HEK293 (cell line): ENCODE results near the gene LMTK2.

Experiments
- CTCF ChIA-PET: fragments of 350-600 bp; formaldehyde crosslinking; extraction: SDS; loops from one replicate; lab custom pipeline; 2021; ENCODE audit warnings: antibody characterized with exemption; lab: Yijun Ruan, JAX
- POLR2A ChIA-PET: fragments of 300-600 bp; formaldehyde crosslinking; extraction: SDS; loops from one replicate; lab custom pipeline; 2020; ENCODE audit warnings: antibody characterized with exemption, inconsistent platforms; lab: Yijun Ruan, JAX
- H3K27ac ChIP-seq: fragments of 200-500 bp; sonication (Bioruptor generic); 2 replicates; pipeline ENCODE4 v1.5.1; 2014; ENCODE audit warnings: low read depth, low read length, control low read depth, inconsistent platforms; ENCODE audit errors: extremely low read depth
- H3K36me3 ChIP-seq, 2 experiments: fragments of 200-500 bp in 1 of 2; sonication (Bioruptor generic) in 1 of 2; 1 replicate in 1 of 2; 2 replicates in 1 of 2; pipeline ENCODE4 v1.5.1; 2014 to 2017; ENCODE audit warnings: inconsistent platforms in 2 of 2, low read length in 2 of 2; ENCODE audit not compliant: control insufficient read depth in 2 of 2, insufficient read depth in 1 of 2
- H3K4me1 ChIP-seq: fragments of 200-500 bp; sonication (Bioruptor generic); 2 replicates; pipeline ENCODE4 v1.5.1; 2014; ENCODE audit warnings: mild to moderate bottlenecking, low read length, inconsistent platforms; ENCODE audit not compliant: control insufficient read depth, insufficient read depth
- H3K4me3 ChIP-seq: 2 replicates; pipeline ENCODE4 v1.5.1; 2011; ENCODE audit warnings: low read depth, mild to moderate bottlenecking, control low read depth, low read length, moderate library complexity
- H3K9me3 ChIP-seq: fragments of 200-500 bp; sonication (Bioruptor generic); 2 replicates; pipeline ENCODE4 v1.5.1; 2014; ENCODE audit warnings: low read depth, low read length, inconsistent platforms; ENCODE audit not compliant: control insufficient read depth, insufficient read depth
- AEBP2 ChIP-seq: fragments of 450-650 bp; formaldehyde crosslinking; IDR thresholded peaks from 2 replicates; pipeline ENCODE4 v1.5.1; 2016; ENCODE audit warnings: missing biosample characterization, missing genetic modification characterization, borderline replicate concordance
- HOXD13 ChIP-seq: sonication (generic); formaldehyde crosslinking; IDR thresholded peaks from 2 replicates; pipeline ENCODE4 v1.8.0; 2022; ENCODE audit warnings: missing genetic modification reagents, borderline replicate concordance
- MYNN ChIP-seq: fragments of 450-650 bp; formaldehyde crosslinking; IDR thresholded peaks from 2 replicates; pipeline ENCODE4 v1.5.1; 2016; ENCODE audit warnings: missing biosample characterization, missing genetic modification characterization, borderline replicate concordance
- TSHZ1 ChIP-seq: fragments of 450-650 bp; formaldehyde crosslinking; IDR thresholded peaks from 2 replicates; pipeline ENCODE4 v1.5.1; 2016; ENCODE audit warnings: missing biosample characterization, missing genetic modification characterization, borderline replicate concordance
- ZNF16 ChIP-seq: fragments of 450-650 bp; formaldehyde crosslinking; IDR thresholded peaks from 2 replicates; pipeline ENCODE4 v1.5.1; 2016; ENCODE audit warnings: low read depth, missing biosample characterization, missing genetic modification characterization
- ZNF169 ChIP-seq: fragments of 450-650 bp; formaldehyde crosslinking; IDR thresholded peaks from 2 replicates; pipeline ENCODE4 v1.5.1; 2016; ENCODE audit warnings: missing biosample characterization, missing genetic modification characterization
- ZNF223 ChIP-seq: fragments of 450-650 bp; formaldehyde crosslinking; IDR thresholded peaks from 2 replicates; pipeline ENCODE4 v1.5.1; 2016; ENCODE audit warnings: missing biosample characterization, missing genetic modification characterization
- ZNF23 ChIP-seq: fragments of 450-650 bp; formaldehyde crosslinking; IDR thresholded peaks from 2 replicates; pipeline ENCODE4 v1.5.1; 2016; ENCODE audit warnings: missing biosample characterization, missing genetic modification characterization, borderline replicate concordance
- ZNF24 ChIP-seq: fragments of 450-650 bp; formaldehyde crosslinking; IDR thresholded peaks from 2 replicates; pipeline ENCODE4 v1.5.1; 2016; ENCODE audit warnings: missing biosample characterization, missing genetic modification characterization
- ZNF423 ChIP-seq: fragments of 450-650 bp; formaldehyde crosslinking; IDR thresholded peaks from 2 replicates; pipeline ENCODE4 v1.5.1; 2016; ENCODE audit warnings: missing biosample characterization, missing genetic modification characterization
- ZNF518A ChIP-seq: fragments of 450-650 bp; formaldehyde crosslinking; conservative IDR thresholded peaks from 2 replicates; pipeline ENCODE4 v1.5.1; 2016; ENCODE audit warnings: low read depth, missing biosample characterization, missing genetic modification characterization
- ZNF585B ChIP-seq: fragments of 450-650 bp; formaldehyde crosslinking; IDR thresholded peaks from 2 replicates; pipeline ENCODE4 v1.5.1; 2016; ENCODE audit warnings: missing biosample characterization, missing genetic modification characterization
- ZNF600 ChIP-seq: fragments of 450-650 bp; formaldehyde crosslinking; IDR thresholded peaks from 2 replicates; pipeline ENCODE4 v1.5.1; 2016; ENCODE audit warnings: missing biosample characterization, missing genetic modification characterization
- ZNF610 ChIP-seq: fragments of 450-650 bp; formaldehyde crosslinking; IDR thresholded peaks from 2 replicates; pipeline ENCODE4 v1.5.1; 2016; ENCODE audit warnings: missing biosample characterization, missing genetic modification characterization, borderline replicate concordance
- ZNF701 ChIP-seq: fragments of 450-650 bp; formaldehyde crosslinking; IDR thresholded peaks from 2 replicates; pipeline ENCODE4 v1.5.1; 2016; ENCODE audit warnings: missing biosample characterization, missing genetic modification characterization
- ZNF777 ChIP-seq: fragments of 450-650 bp; formaldehyde crosslinking; IDR thresholded peaks from 2 replicates; pipeline ENCODE4 v1.5.1; 2017; ENCODE audit warnings: missing biosample characterization, missing genetic modification characterization, borderline replicate concordance
- ZSCAN18 ChIP-seq: fragments of 450-650 bp; formaldehyde crosslinking; IDR thresholded peaks from 2 replicates; pipeline ENCODE4 v1.5.1; 2016; ENCODE audit warnings: missing biosample characterization, missing genetic modification characterization
- TF ChIP-seq, protein P1 (sequence below): fragments of 450-650 bp; formaldehyde crosslinking; IDR thresholded peaks from 2 replicates; pipeline ENCODE4 v1.5.1; 2016; ENCODE audit warnings: missing biosample characterization, missing genetic modification characterization
- TF ChIP-seq, protein P2 (sequence below): fragments of 450-650 bp; formaldehyde crosslinking; IDR thresholded peaks from 2 replicates; pipeline ENCODE4 v1.5.1; 2017; ENCODE audit warnings: missing biosample characterization, missing genetic modification characterization

LMTK2 gene

GRCh38 chr7:98088109-98088508, 18.6 kb upstream of the LMTK2 start:
- no peak for TF ChIP-seq ZNF423 (tag by site-specific recombination)
- TF ChIP-seq, protein P1, sequence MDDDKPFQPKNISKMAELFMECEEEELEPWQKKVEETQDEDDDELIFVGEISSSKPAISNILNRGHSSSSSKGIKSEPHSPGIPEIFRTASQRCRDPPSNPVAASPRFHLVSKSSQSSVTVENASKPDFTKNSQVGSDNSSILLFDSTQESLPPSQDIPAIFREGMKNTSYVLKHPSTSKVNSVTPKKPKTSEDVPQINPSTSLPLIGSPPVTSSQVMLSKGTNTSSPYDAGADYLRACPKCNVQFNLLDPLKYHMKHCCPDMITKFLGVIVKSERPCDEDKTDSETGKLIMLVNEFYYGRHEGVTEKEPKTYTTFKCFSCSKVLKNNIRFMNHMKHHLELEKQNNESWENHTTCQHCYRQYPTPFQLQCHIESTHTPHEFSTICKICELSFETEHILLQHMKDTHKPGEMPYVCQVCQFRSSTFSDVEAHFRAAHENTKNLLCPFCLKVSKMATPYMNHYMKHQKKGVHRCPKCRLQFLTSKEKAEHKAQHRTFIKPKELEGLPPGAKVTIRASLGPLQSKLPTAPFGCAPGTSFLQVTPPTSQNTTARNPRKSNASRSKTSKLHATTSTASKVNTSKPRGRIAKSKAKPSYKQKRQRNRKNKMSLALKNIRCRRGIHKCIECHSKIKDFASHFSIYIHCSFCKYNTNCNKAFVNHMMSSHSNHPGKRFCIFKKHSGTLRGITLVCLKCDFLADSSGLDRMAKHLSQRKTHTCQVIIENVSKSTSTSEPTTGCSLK, result no peak
- no peak for TF ChIP-seq MYNN (tag by site-specific recombination)
- no peak for TF ChIP-seq ZNF24 (tag by site-specific recombination)
- no peak for TF ChIP-seq ZNF610 (tag by site-specific recombination)
- TF ChIP-seq TSHZ1 (tag by site-specific recombination), result no peak
- no peak for TF ChIP-seq ZNF16 (tag by site-specific recombination)
- TF ChIP-seq ZNF600, result no peak
- TF ChIP-seq ZNF777, result no peak
- no peak for TF ChIP-seq ZNF23 (tag by site-specific recombination)
- TF ChIP-seq ZNF701 (tag by site-specific recombination), result no peak
- TF ChIP-seq ZNF585B, result no peak
- no peak for TF ChIP-seq ZSCAN18 (tag by site-specific recombination)
- no peak for TF ChIP-seq ZNF518A (tag by site-specific recombination)
- TF ChIP-seq, protein P2, sequence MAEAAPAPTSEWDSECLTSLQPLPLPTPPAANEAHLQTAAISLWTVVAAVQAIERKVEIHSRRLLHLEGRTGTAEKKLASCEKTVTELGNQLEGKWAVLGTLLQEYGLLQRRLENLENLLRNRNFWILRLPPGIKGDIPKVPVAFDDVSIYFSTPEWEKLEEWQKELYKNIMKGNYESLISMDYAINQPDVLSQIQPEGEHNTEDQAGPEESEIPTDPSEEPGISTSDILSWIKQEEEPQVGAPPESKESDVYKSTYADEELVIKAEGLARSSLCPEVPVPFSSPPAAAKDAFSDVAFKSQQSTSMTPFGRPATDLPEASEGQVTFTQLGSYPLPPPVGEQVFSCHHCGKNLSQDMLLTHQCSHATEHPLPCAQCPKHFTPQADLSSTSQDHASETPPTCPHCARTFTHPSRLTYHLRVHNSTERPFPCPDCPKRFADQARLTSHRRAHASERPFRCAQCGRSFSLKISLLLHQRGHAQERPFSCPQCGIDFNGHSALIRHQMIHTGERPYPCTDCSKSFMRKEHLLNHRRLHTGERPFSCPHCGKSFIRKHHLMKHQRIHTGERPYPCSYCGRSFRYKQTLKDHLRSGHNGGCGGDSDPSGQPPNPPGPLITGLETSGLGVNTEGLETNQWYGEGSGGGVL, result no peak
- no peak for TF ChIP-seq HOXD13 (CRISPR knock-in tag)
- no peak for TF ChIP-seq AEBP2 (tag by site-specific recombination)
- no peak for TF ChIP-seq ZNF169 (tag by site-specific recombination)
- no peak for TF ChIP-seq ZNF223

More at GRCh38 chr7:98088109-98088508, 18.6 kb upstream of the LMTK2 start:
- H3K27ac ChIP-seq, result no peak overlapping the region
- H3K4me1 ChIP-seq, result no peaks in the 10 kb centered on the region
- ChIA-PET POLR2A (no interaction called here), CTCF (no interaction called here)
- H3K4me3 ChIP-seq, result no peak overlapping the region
- H3K36me3 ChIP-seq, result no peaks in the 10 kb centered on the region
- no peaks in the 10 kb centered on the region for H3K9me3 ChIP-seq
